Neuronal stem cell (in vitro differentiated cells): ENCODE results near the gene TACC2.
A peak's percentile ranks its signal among the peaks of the same experiment; 100 is the strongest.

Source experiments
- DNase-seq: peaks from one replicate; pipeline ENCODE4 v3.0.0-alpha.2; 2013; ENCODE audit warnings: low spot score
- H2AFZ ChIP-seq: one replicate; pipeline ENCODE4 v1.6.1; 2013; ENCODE audit warnings: mild to moderate bottlenecking, low read length, inconsistent platforms
- H2AK5ac ChIP-seq: 2 replicates; pipeline ENCODE4 v1.6.1; 2013; ENCODE audit warnings: low read depth, mild to moderate bottlenecking, inconsistent platforms, low read length, moderate library complexity, mixed read lengths
- H2BK120ac ChIP-seq: 2 replicates; pipeline ENCODE4 v1.6.1; 2013; ENCODE audit warnings: low read depth, mild to moderate bottlenecking, inconsistent platforms, low read length, moderate library complexity, mixed read lengths
- H2BK12ac ChIP-seq: one replicate; pipeline ENCODE4 v1.6.1; 2013; ENCODE audit warnings: low read length, inconsistent platforms
- H2BK15ac ChIP-seq: 2 replicates; pipeline ENCODE4 v1.6.1; 2013; ENCODE audit warnings: mild to moderate bottlenecking, low read length, inconsistent platforms, mixed read lengths
- H2BK5ac ChIP-seq: one replicate; pipeline ENCODE4 v1.6.1; 2013; ENCODE audit warnings: inconsistent platforms, mild to moderate bottlenecking, low read length, moderate library complexity
- H3K14ac ChIP-seq: one replicate; pipeline ENCODE4 v1.6.1; 2013; ENCODE audit warnings: low read length, inconsistent platforms
- H3K18ac ChIP-seq: 2 replicates; pipeline ENCODE4 v1.6.1; 2013; ENCODE audit warnings: low read length, inconsistent platforms
- H3K23ac ChIP-seq: 2 replicates; pipeline ENCODE4 v1.6.1; 2013; ENCODE audit warnings: low read depth, mild to moderate bottlenecking, mixed read lengths, low read length, inconsistent platforms; ENCODE audit not compliant: poor library complexity
- H3K27ac ChIP-seq: replicated peaks from 3 replicates; pipeline ENCODE4 v1.5.1; 2013; ENCODE audit warnings: low read length, inconsistent platforms
- H3K27me3 ChIP-seq, 3 experiments: 2 replicates each; pipeline ENCODE4 v1.6.1; 2013; ENCODE audit warnings: low read length in 3 of 3, mild to moderate bottlenecking in 2 of 3, inconsistent platforms in 1 of 3, low read depth in 1 of 3, mixed read lengths in 1 of 3, moderate library complexity in 1 of 3; ENCODE audit not compliant: control insufficient read depth in 3 of 3, insufficient read depth in 3 of 3
- H3K36me3 ChIP-seq, 2 donors: replicated peaks in 1 of 2; 2 replicates each; pipeline ENCODE4 v1.6.1; 2013; ENCODE audit warnings: low read length in 2 of 2; ENCODE audit not compliant: control insufficient read depth in 2 of 2, insufficient read depth in 2 of 2
- H3K4ac ChIP-seq: 2 replicates; pipeline ENCODE4 v1.6.1; 2013; ENCODE audit warnings: inconsistent platforms, mild to moderate bottlenecking, low read length, moderate library complexity
- H3K4me1 ChIP-seq, 2 donors: 1 replicate in 1 of 2; 2 replicates in 1 of 2; pipeline ENCODE4 v1.6.1; 2013; ENCODE audit warnings: low read length in 2 of 2, low read depth in 1 of 2; ENCODE audit not compliant: control insufficient read depth in 2 of 2, insufficient read depth in 1 of 2
- H3K4me2 ChIP-seq: one replicate; pipeline ENCODE4 v1.6.1; 2013; ENCODE audit warnings: mild to moderate bottlenecking, low read length, inconsistent platforms; ENCODE audit not compliant: insufficient read depth, poor library complexity, severe bottlenecking
- H3K4me3 ChIP-seq, 2 donors: 2 replicates each; pipeline ENCODE4 v1.5.1; 2013; ENCODE audit warnings: low read length in 2 of 2, mild to moderate bottlenecking in 2 of 2, inconsistent platforms in 1 of 2, moderate library complexity in 1 of 2
- H3K79me1 ChIP-seq: one replicate; pipeline ENCODE4 v1.6.1; 2013; ENCODE audit warnings: low read depth, mild to moderate bottlenecking, inconsistent platforms, low read length, moderate library complexity
- H3K9ac ChIP-seq: one replicate; pipeline ENCODE4 v1.6.1; 2013; ENCODE audit warnings: mild to moderate bottlenecking, low read depth, low read length, inconsistent platforms; ENCODE audit not compliant: poor library complexity
- H3K9me3 ChIP-seq, 2 donors: replicated peaks in 1 of 2; 2 replicates each; pipeline versions ENCODE3 to v1.6.1; 2013; ENCODE audit warnings: low read length in 2 of 2, mild to moderate bottlenecking in 2 of 2, inconsistent platforms in 1 of 2, low read depth in 1 of 2, mixed read lengths in 1 of 2, moderate library complexity in 1 of 2; ENCODE audit not compliant: control insufficient read depth in 2 of 2, insufficient read depth in 1 of 2
- H4K8ac ChIP-seq: one replicate; pipeline ENCODE4 v1.6.1; 2013; ENCODE audit warnings: low read depth, mild to moderate bottlenecking, inconsistent platforms, low read length, moderate library complexity
- H4K91ac ChIP-seq: one replicate; pipeline ENCODE4 v1.6.1; 2013; ENCODE audit warnings: low read length, low read depth, mild to moderate bottlenecking, inconsistent platforms; ENCODE audit not compliant: poor library complexity
- WGBS, 2 donors: extraction: QIAGEN DNeasy Blood & Tissue Kit; methylation state at CpG; one replicate each; pipeline ENCODE4 v1.1.7; 2013; ENCODE audit warnings: missing lambda C conversion rate in 2 of 2, mixed read lengths in 1 of 2; ENCODE audit not compliant: insufficient read length in 2 of 2, insufficient replicate concordance in 1 of 2; ENCODE audit errors: extremely low coverage in 2 of 2; 5-methylcytosine and 5-hydroxymethylcytosine counted together

Gene TACC2

GRCh38 chr10:122113945-122114747 lies 125.2 kb downstream of the TACC2 start:
- H3K9ac ChIP-seq: peak overlapping the region; percentile 53
- no peaks in the 10 kb centered on the region for H3K36me3 ChIP-seq
- H2BK5ac ChIP-seq: no peak overlapping the region
- no peak overlapping the region for H2AK5ac ChIP-seq
- no peaks in the 10 kb centered on the region for H3K79me1 ChIP-seq
- H3K4me3 ChIP-seq: peak overlapping the region; percentile 72 to 85
- peaks cover 0 to 8% (median 0%) of the 10 kb centered on the region in 3 experiments for H3K27me3 ChIP-seq
- peak overlapping the region; percentile 97 for H2AFZ ChIP-seq
- no peak overlapping the region for H3K18ac ChIP-seq
- no peak overlapping the region for H3K23ac ChIP-seq
- no peak overlapping the region for H3K27ac ChIP-seq
- no peak overlapping the region for H3K4ac ChIP-seq
- no peak overlapping the region for H3K14ac ChIP-seq
- peaks cover 5 to 14% of the 10 kb centered on the region in 2 donors for H3K4me1 ChIP-seq
- no peak overlapping the region for H2BK15ac ChIP-seq
- WGBS, 2 donors: no CpG with 5 or more reads among the region's 18 CpGs
- no peaks in the 10 kb centered on the region for H3K9me3 ChIP-seq
- no peak overlapping the region for H4K91ac ChIP-seq
- DNase-seq: no peak
- H4K8ac ChIP-seq: no peak overlapping the region
- H2BK120ac ChIP-seq: no peak overlapping the region
- H3K4me2 ChIP-seq: peak overlapping the region; percentile 97
- H2BK12ac ChIP-seq: no peak overlapping the region

GRCh38 chr10:122115874-122116273 lies 126.9 kb downstream of the TACC2 start:
- no peak overlapping the region for H3K4ac ChIP-seq
- H3K27me3 ChIP-seq: peaks cover 0 to 7% (median 0%) of the 10 kb centered on the region in 3 experiments
- H2AK5ac ChIP-seq: no peak overlapping the region
- H3K23ac ChIP-seq: no peak overlapping the region
- no peak for DNase-seq
- H3K36me3 ChIP-seq: peaks cover 0 to 3% of the 10 kb centered on the region in 2 donors
- H3K4me3 ChIP-seq: no peak overlapping the region
- H2BK120ac ChIP-seq: no peak overlapping the region
- no peaks in the 10 kb centered on the region for H3K79me1 ChIP-seq
- no peaks in the 10 kb centered on the region for H3K9me3 ChIP-seq
- no peak overlapping the region for H3K18ac ChIP-seq
- no CpG with 5 or more reads among the region's 4 CpGs for WGBS, 2 donors
- no peak overlapping the region for H3K4me2 ChIP-seq
- H4K8ac ChIP-seq: no peak overlapping the region
- H3K4me1 ChIP-seq: peaks cover 5 to 14% of the 10 kb centered on the region in 2 donors
- H4K91ac ChIP-seq: no peak overlapping the region
- H3K14ac ChIP-seq: no peak overlapping the region
- no peak overlapping the region for H2BK5ac ChIP-seq
- no peak overlapping the region for H2AFZ ChIP-seq
- no peak overlapping the region for H2BK15ac ChIP-seq
- H3K9ac ChIP-seq: no peak overlapping the region
- H2BK12ac ChIP-seq: no peak overlapping the region
- H3K27ac ChIP-seq: no peak overlapping the region

- Histone ChIP-seq H3K36me3 (peaks cover 0 to 3% of the 10 kb centered on the region in 2 donors), H3K9me3 (no peaks in the 10 kb centered on the region), H4K8ac (no peak overlapping the region), H3K27me3 (peaks cover 0 to 7% (median 0%) of the 10 kb centered on the region in 3 experiments), H4K91ac (no peak overlapping the region), H3K27ac (no peak overlapping the region), H3K18ac (no peak overlapping the region), H3K4me3 (no peak overlapping the region), H2AK5ac (no peak overlapping the region), H2BK15ac (no peak overlapping the region), H3K23ac (no peak overlapping the region), H2BK12ac (no peak overlapping the region), H2BK120ac (no peak overlapping the region), H3K4me2 (no peak overlapping the region), H3K4me1 (peaks cover 9 to 14% of the 10 kb centered on the region in 2 donors), H2BK5ac (no peak overlapping the region), H2AFZ (no peak overlapping the region), H3K9ac (no peak overlapping the region), H3K4ac (no peak overlapping the region), H3K14ac (no peak overlapping the region), H3K79me1 (no peaks in the 10 kb centered on the region)
- no CpG with 5 or more reads among the region's 5 CpGs for WGBS, 2 donors
- DNase-seq: no peak
These were observed 127.4 kb downstream of the TACC2 start for GRCh38 chr10:122116331-122116730.

- H2AFZ ChIP-seq: no peak overlapping the region
- DNase-seq: no peak
- H3K79me1 ChIP-seq: no peaks in the 10 kb centered on the region
- H3K9me3 ChIP-seq: no peaks in the 10 kb centered on the region
- no peak overlapping the region for H3K27ac ChIP-seq
- H3K23ac ChIP-seq: no peak overlapping the region
- no peak overlapping the region for H3K18ac ChIP-seq
- no peak overlapping the region for H3K4me2 ChIP-seq
- no peak overlapping the region for H4K8ac ChIP-seq
- H3K27me3 ChIP-seq: peaks cover 0 to 7% (median 0%) of the 10 kb centered on the region in 3 experiments
- H2BK5ac ChIP-seq: no peak overlapping the region
- H3K14ac ChIP-seq: no peak overlapping the region
- H2AK5ac ChIP-seq: no peak overlapping the region
- H3K4me1 ChIP-seq: peaks cover 8 to 10% of the 10 kb centered on the region in 2 donors
- no peak overlapping the region for H2BK15ac ChIP-seq
- H3K4ac ChIP-seq: no peak overlapping the region
- no peak overlapping the region for H3K4me3 ChIP-seq
- WGBS, 2 donors: no CpG with 5 or more reads among the region's 4 CpGs
- H3K36me3 ChIP-seq: peaks cover 0 to 3% of the 10 kb centered on the region in 2 donors
- H4K91ac ChIP-seq: no peak overlapping the region
- no peak overlapping the region for H3K9ac ChIP-seq
- H2BK120ac ChIP-seq: no peak overlapping the region
- no peak overlapping the region for H2BK12ac ChIP-seq
These were observed 128.5 kb downstream of the TACC2 start for GRCh38 chr10:122117475-122117874.
